Measurements from ENCODE around the gene MBTPS1.

DNA sequence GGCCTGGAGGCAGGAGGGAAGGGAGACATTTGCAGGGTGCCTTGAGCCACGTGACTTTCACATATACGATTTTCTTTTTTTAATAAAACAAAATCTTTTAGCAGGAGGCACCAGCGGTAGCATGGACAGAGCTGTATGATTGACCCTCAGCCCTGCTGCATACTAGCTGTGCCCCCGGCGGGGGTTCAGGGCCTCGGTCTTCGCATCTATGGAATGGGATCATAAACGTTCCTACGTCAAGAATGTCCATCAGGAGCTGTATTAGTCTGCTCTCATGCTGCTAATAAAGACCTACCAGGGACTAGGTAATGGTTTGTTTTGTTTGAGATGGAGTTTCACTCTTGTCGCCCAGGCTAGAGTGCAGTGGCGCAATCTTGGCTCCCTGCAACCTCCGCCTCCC is 101.3 kb downstream of the MBTPS1 start:
- TF ChIP-seq, protein P1, sequence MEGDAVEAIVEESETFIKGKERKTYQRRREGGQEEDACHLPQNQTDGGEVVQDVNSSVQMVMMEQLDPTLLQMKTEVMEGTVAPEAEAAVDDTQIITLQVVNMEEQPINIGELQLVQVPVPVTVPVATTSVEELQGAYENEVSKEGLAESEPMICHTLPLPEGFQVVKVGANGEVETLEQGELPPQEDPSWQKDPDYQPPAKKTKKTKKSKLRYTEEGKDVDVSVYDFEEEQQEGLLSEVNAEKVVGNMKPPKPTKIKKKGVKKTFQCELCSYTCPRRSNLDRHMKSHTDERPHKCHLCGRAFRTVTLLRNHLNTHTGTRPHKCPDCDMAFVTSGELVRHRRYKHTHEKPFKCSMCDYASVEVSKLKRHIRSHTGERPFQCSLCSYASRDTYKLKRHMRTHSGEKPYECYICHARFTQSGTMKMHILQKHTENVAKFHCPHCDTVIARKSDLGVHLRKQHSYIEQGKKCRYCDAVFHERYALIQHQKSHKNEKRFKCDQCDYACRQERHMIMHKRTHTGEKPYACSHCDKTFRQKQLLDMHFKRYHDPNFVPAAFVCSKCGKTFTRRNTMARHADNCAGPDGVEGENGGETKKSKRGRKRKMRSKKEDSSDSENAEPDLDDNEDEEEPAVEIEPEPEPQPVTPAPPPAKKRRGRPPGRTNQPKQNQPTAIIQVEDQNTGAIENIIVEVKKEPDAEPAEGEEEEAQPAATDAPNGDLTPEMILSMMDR (conservative IDR thresholded peaks at IDR 0.05; ENCODE audit: low read length): no peak
- TF ChIP-seq EZH2phosphoT487 (IDR thresholded peaks at IDR 0.05; ENCODE audit: borderline replicate concordance): no peak

Data from Loucy (cell line).